Lower leg skin (tissue), 4 donors: ENCODE measurements around the gene MCF2L2. TPM values are rescaled to one million over a fixed set of nuclear protein-coding genes. Genes with fewer than 3 reads are reported as not detected.

Experiments
- DNase-seq, 2 donors: peaks; one replicate each; pipeline ENCODE4 v3.0.0-alpha.2; 2019; ENCODE audit warnings: low spot score in 2 of 2
- H3K4me3 ChIP-seq: fragments of 200-600 bp; sonication (generic); 2 replicates; pipeline ENCODE4 v1.5.1; 2017; ENCODE audit warnings: mild to moderate bottlenecking, low read depth; ENCODE audit not compliant: poor library complexity, severe bottlenecking
- POLR2A ChIP-seq, 2 donors: fragments of 450-650 bp; IDR thresholded peaks; one replicate each; pipeline ENCODE4 v1.6.1; 2016 to 2017; ENCODE audit warnings: antibody characterized with exemption in 2 of 2, mild to moderate bottlenecking in 1 of 2, moderate library complexity in 1 of 2
- WGBS, 2 donors: methylation state at CpG; one replicate each; pipeline ENCODE4 v1.1.5; 2018; 5-methylcytosine and 5-hydroxymethylcytosine counted together
- intact Hi-C: fragments of 100-400 bp; cut with DNase I; formaldehyde crosslinking; loops from one replicate; pipeline ENCODE4 v1.15.0; 2023; ENCODE audit warnings: low total_unique reads
- total RNA-seq, 4 donors: library from RNA; depleted of rRNA; stranded (reverse); fragments of >200 nt; gene quantifications; one replicate each; pipeline ENCODE4 v1.1.0, GENCODE V29; 2016
- TF ChIP-seq, protein P1 (sequence below), 3 donors: fragments of 450-650 bp; IDR thresholded peaks; one replicate each; pipeline ENCODE4 v1.5.1; 2016; ENCODE audit warnings: antibody characterized with exemption in 3 of 3, mild to moderate bottlenecking in 3 of 3, moderate library complexity in 2 of 3

Gene MCF2L2
- total RNA-seq, 4 donors from 2014 or later, result 0.88 to 1.3 (median 1.1) TPM; not detected in 1

DNA sequence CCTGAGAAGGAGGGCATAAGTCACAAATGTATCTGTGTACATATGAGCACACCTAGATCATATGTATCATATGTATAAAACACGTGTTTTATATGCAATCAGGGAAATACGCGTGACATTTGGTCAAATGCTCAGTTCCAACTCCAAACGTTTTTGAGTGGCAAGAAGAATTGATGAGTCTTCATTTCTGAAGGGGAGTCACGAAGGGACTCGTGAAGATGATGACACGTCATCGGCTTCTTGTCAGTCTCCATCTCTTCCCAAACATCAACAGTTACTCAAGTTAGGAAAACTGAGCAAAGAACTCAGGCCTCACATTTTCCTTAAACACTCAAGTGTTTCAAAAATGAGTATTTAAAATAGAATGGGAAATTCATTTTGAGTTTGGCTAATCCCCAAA lies 95.9 kb downstream of the MCF2L2 start:
- 87 to 90% methylated on average over 8 of the region's 8 CpGs for WGBS, 2 donors
- intact Hi-C loops, result no loop called here
- no peak for DNase-seq
- TF ChIP-seq POLR2A (IDR thresholded peaks at IDR 0.05), result no peak
- TF ChIP-seq, protein P1, sequence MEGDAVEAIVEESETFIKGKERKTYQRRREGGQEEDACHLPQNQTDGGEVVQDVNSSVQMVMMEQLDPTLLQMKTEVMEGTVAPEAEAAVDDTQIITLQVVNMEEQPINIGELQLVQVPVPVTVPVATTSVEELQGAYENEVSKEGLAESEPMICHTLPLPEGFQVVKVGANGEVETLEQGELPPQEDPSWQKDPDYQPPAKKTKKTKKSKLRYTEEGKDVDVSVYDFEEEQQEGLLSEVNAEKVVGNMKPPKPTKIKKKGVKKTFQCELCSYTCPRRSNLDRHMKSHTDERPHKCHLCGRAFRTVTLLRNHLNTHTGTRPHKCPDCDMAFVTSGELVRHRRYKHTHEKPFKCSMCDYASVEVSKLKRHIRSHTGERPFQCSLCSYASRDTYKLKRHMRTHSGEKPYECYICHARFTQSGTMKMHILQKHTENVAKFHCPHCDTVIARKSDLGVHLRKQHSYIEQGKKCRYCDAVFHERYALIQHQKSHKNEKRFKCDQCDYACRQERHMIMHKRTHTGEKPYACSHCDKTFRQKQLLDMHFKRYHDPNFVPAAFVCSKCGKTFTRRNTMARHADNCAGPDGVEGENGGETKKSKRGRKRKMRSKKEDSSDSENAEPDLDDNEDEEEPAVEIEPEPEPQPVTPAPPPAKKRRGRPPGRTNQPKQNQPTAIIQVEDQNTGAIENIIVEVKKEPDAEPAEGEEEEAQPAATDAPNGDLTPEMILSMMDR (IDR thresholded peaks at IDR 0.05), result no peak
- no peak overlapping the region for H3K4me3 ChIP-seq

DNA sequence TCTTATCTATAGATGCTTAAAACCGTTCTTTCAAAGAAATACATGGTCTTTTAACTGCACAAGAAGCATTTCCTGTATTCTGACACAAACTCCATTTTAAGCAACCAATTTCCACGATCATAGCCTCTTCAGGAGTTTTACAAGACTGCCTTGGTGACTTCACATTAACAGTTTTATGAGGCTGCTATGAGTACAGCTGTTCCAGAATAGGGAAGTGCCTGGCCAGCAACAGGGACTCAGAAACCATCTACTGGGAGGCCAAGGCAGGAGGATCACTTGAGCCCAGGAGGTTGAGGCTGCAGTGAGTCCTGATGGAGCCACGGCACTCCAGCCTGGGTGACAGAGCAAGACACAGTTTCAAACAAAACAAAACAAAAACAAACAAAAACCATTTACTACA lies 96.9 kb downstream of the MCF2L2 start:
- no peak for DNase-seq
- H3K4me3 ChIP-seq, result no peak overlapping the region
- intact Hi-C loops, result no loop called here
- 82 to 84% methylated on average over 3 of the region's 3 CpGs for WGBS, 2 donors
- TF ChIP-seq POLR2A (IDR thresholded peaks at IDR 0.05), result no peak
- TF ChIP-seq, protein P1 (IDR thresholded peaks at IDR 0.05), result no peak

DNA sequence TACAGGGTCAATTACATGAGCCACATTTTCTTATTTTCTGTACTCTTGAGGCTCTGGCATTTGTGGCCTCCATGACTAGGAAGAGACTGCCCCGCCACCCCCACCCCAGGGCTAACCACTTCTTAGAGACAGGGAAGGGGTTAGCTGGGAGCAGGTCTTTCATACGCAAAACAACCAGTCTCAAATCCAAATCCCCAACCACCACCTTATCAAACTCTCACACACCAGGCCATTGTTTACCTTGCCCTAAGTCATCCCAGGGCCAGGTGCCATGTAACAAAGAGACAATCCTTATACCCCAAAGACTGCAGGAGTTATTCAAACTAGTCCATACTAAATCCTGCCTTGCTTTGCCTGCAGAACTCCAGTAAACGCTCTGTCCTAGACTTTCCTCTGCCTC lies 97.5 kb downstream of the MCF2L2 start:
- no peak for DNase-seq
- intact Hi-C loops, result no loop called here
- H3K4me3 ChIP-seq, result no peak overlapping the region
- WGBS, 2 donors, result 95 to 96% methylated on average over 3 of the region's 3 CpGs
- TF ChIP-seq, protein P1 (IDR thresholded peaks at IDR 0.05), result no peak

DNA sequence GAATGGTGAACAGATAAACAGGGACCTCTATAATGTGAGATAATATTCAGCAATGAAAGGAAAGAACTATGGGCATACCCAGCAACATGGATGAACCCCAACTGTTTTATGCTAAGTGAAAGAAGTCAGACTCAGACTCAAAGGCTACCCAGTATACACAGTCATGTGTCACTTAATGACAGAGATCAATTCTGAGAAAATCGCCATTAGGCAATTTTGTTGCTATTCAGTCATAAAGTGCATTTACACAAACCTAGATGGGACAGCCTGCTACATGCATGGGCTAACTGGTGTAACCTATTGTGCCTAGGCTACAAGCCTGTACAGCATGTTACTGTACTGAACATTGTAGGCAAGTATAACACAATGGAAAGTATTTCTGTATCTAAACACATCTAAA lies 98.9 kb downstream of the MCF2L2 start:
- WGBS, 2 donors, result 83 to 89% methylated on average over 1 of the region's 1 CpG
- no peak overlapping the region for H3K4me3 ChIP-seq
- DNase-seq, result no peak
- TF ChIP-seq, protein P1 (IDR thresholded peaks at IDR 0.05), result no peak
- no peak for TF ChIP-seq POLR2A (IDR thresholded peaks at IDR 0.05)
- intact Hi-C loops, result no loop called here

DNA sequence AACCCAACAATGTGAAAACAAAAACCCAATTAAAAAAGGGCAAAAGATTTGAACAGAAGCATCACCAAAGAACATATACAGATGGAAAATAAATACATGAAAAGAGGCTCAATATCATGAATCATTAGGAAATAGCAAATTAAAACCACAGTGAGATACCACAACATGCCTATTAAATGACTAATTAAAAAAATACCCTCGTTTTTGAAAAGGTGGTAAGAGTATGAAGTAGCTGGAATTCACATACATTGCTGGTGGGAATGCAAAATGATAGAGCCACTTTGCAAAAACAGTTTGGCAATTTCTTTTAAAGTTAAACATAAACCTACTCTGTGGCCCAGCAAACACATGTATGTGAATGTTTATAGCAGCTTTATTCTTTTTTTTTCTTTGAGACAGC lies 99.6 kb downstream of the MCF2L2 start:
- no peak overlapping the region for H3K4me3 ChIP-seq
- WGBS, 2 donors, result 10 to 19% methylated on average over 1 of the region's 1 CpG
- no peak for DNase-seq
- intact Hi-C loops, result no loop called here
- TF ChIP-seq, protein P1 (IDR thresholded peaks at IDR 0.05), result no peak
- no peak for TF ChIP-seq POLR2A (IDR thresholded peaks at IDR 0.05)

DNA sequence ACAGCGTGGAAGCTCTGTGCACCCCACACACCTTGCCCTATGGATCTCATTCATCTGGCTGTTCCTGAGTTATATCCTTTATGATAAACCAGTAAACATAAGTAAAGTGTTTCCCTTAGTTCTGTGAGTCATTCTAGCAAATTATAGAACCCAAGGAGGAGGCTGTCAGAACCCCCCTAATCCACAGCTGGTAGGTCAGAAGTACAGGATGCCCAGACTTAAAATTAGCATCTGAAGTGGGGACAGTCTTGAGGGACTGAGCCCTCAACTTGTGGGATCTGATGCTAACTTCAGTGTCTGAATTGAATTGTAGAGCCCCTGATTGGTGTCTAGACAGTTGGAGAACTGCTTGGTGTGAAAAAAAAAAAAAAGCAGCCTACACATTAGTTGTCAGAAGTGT lies 100.3 kb downstream of the MCF2L2 start:
- TF ChIP-seq, protein P1 (IDR thresholded peaks at IDR 0.05), result no peak
- TF ChIP-seq POLR2A (IDR thresholded peaks at IDR 0.05), result no peak
- H3K4me3 ChIP-seq, result no peak overlapping the region
- WGBS, 2 donors, result 93 to 94% methylated on average over 1 of the region's 1 CpG
- DNase-seq, result no peak
- intact Hi-C loops, result no loop called here
